IMR-90 (cell line): ENCODE measurements around the gene LRRC8E. TPM values are rescaled to one million over a fixed set of nuclear protein-coding genes. Genes with fewer than 3 reads are reported as not detected.

ENCODE experiments used
- polyA plus RNA-seq, 3 experiments: library from polyadenylated mRNA; depleted of rRNA; stranded (reverse); fragments of >200 nt; gene quantifications; 2 replicates each; pipeline ENCODE4 v1.2.3, GENCODE V29; 2012; ENCODE audit warnings: low replicate concordance in 1 of 3
- total RNA-seq: library from RNA; depleted of rRNA; stranded (reverse); fragments of >200 nt; gene quantifications from 2 replicates; pipeline ENCODE4 v1.2.3, GENCODE V29; 2012; rRNA removed

LRRC8E gene
- total and polyA plus RNA-seq, 2 of the 4 experiments (the other 2 are of a cell fraction), result 6.4 to 7.2 TPM

Other genes with a start within 250 kb of the LRRC8E start
- not detected in 2 replicates for gene RETN, start 219.5 kb upstream of the LRRC8E start, total RNA-seq
- gene RETN, start 219.5 kb upstream of the LRRC8E start, polyA plus RNA-seq (2012; rRNA removed), result not detected in 2 replicates
- gene MCEMP1, start 211.4 kb upstream of the LRRC8E start, total RNA-seq, result not detected in 2 replicates
- gene MCEMP1, start 211.4 kb upstream of the LRRC8E start, polyA plus RNA-seq (2012; rRNA removed), result 0.15 TPM in 1 of 2 replicates, not detected in the other
- gene TRAPPC5, start 207.7 kb upstream of the LRRC8E start, total RNA-seq, result 54.7 and 73.0 TPM in 2 replicates
- 109 and 185 TPM in 2 replicates for gene TRAPPC5, start 207.7 kb upstream of the LRRC8E start, polyA plus RNA-seq (2012; rRNA removed)
- gene FCER2, start 186.4 kb upstream of the LRRC8E start, total RNA-seq, result not detected in 2 replicates
- gene FCER2, start 186.4 kb upstream of the LRRC8E start, polyA plus RNA-seq (2012; rRNA removed), result not detected in 2 replicates
- not detected in 2 replicates for gene CLEC4G, start 156.4 kb upstream of the LRRC8E start, total RNA-seq
- gene CLEC4G, start 156.4 kb upstream of the LRRC8E start, polyA plus RNA-seq (2012; rRNA removed), result not detected in 2 replicates
- not detected in 2 replicates for gene CD209, start 141.0 kb upstream of the LRRC8E start, total RNA-seq
- not detected in 2 replicates for gene CD209, start 141.0 kb upstream of the LRRC8E start, polyA plus RNA-seq (2012; rRNA removed)
- gene CLEC4M, start 125.3 kb upstream of the LRRC8E start, total RNA-seq, result not detected in 2 replicates
- not detected in 2 replicates for gene CLEC4M, start 125.3 kb upstream of the LRRC8E start, polyA plus RNA-seq (2012; rRNA removed)
- gene EVI5L, start 58.3 kb upstream of the LRRC8E start, total RNA-seq, result 12.7 and 15.0 TPM in 2 replicates
- gene EVI5L, start 58.3 kb upstream of the LRRC8E start, polyA plus RNA-seq (2012; rRNA removed), result 14.6 and 15.0 TPM in 2 replicates
- not detected in 2 replicates for gene PRR36, start 14.1 kb upstream of the LRRC8E start, total RNA-seq
- 0.02 and 0.06 TPM in 2 replicates for gene PRR36, start 14.1 kb upstream of the LRRC8E start, polyA plus RNA-seq (2012; rRNA removed)
- gene MAP2K7, start 15.4 kb downstream of the LRRC8E start, total RNA-seq, result 3.9 and 4.1 TPM in 2 replicates
- 15.6 TPM in 2 replicates for gene MAP2K7, start 15.4 kb downstream of the LRRC8E start, polyA plus RNA-seq (2012; rRNA removed)
- gene TGFBR3L, start 26.3 kb downstream of the LRRC8E start, total RNA-seq, result not detected in 2 replicates
- 0.94 and 2.2 TPM in 2 replicates for gene TGFBR3L, start 26.3 kb downstream of the LRRC8E start, polyA plus RNA-seq (2012; rRNA removed)
- 12.5 TPM in 2 replicates for gene SNAPC2, start 31.8 kb downstream of the LRRC8E start, total RNA-seq
- 29.2 and 34.9 TPM in 2 replicates for gene SNAPC2, start 31.8 kb downstream of the LRRC8E start, polyA plus RNA-seq (2012; rRNA removed)
- 0.36 and 0.56 TPM in 2 replicates for gene CTXN1, start 37.6 kb downstream of the LRRC8E start, total RNA-seq
- 7.4 and 12.8 TPM in 2 replicates for gene CTXN1, start 37.6 kb downstream of the LRRC8E start, polyA plus RNA-seq (2012; rRNA removed)
- gene TIMM44, start 55.2 kb downstream of the LRRC8E start, total RNA-seq, result 37.6 and 43.0 TPM in 2 replicates
- 52.3 and 65.3 TPM in 2 replicates for gene TIMM44, start 55.2 kb downstream of the LRRC8E start, polyA plus RNA-seq (2012; rRNA removed)
- gene ELAVL1, start 117.1 kb downstream of the LRRC8E start, total RNA-seq, result 56.9 and 59.0 TPM in 2 replicates
- gene ELAVL1, start 117.1 kb downstream of the LRRC8E start, polyA plus RNA-seq (2012; rRNA removed), result 51.3 and 55.6 TPM in 2 replicates
- not detected in 2 replicates for gene CCL25, start 164.2 kb downstream of the LRRC8E start, total RNA-seq
- gene CCL25, start 164.2 kb downstream of the LRRC8E start, polyA plus RNA-seq (2012; rRNA removed), result not detected in 2 replicates